HCT116 (cell line): ENCODE measurements around the gene MEG3.

Experiments
- CEBPB ChIP-seq: IDR thresholded peaks from 2 replicates; pipeline ENCODE4 v1.6.1; 2012; ENCODE audit warnings: low read depth
- CTCF ChIP-seq, 3 experiments: fragments of 200-600 bp in 1 of 3; sonication (generic) in 1 of 3; IDR thresholded peaks in 2 of 3; conservative IDR thresholded peaks in 1 of 3; 2 replicates each; pipeline ENCODE4 v1.5.1; 2012 to 2017; ENCODE audit warnings: low read depth in 2 of 3, low read length in 2 of 3, antibody characterized with exemption in 1 of 3, borderline replicate concordance in 1 of 3, control low read depth in 1 of 3, mild to moderate bottlenecking in 1 of 3, mixed read lengths in 1 of 3, mixed run types in 1 of 3, moderate library complexity in 1 of 3; ENCODE audit not compliant: insufficient read depth in 1 of 3
- EZH2phosphoT487 ChIP-seq: fragments of 200-600 bp; IDR thresholded peaks from 2 replicates; pipeline ENCODE4 v1.6.1; 2018; ENCODE audit warnings: antibody characterized with exemption, borderline replicate concordance
- MAX ChIP-seq: IDR thresholded peaks from 2 replicates; pipeline ENCODE4 v1.6.1; 2012
- TF ChIP-seq, protein P1 (sequence below): IDR thresholded peaks from 2 replicates; pipeline ENCODE4 v1.6.1; 2011; ENCODE audit warnings: mild to moderate bottlenecking, low read length, moderate library complexity; ENCODE audit not compliant: insufficient replicate concordance; ENCODE audit errors: extremely low read depth

- TF ChIP-seq, protein P1, sequence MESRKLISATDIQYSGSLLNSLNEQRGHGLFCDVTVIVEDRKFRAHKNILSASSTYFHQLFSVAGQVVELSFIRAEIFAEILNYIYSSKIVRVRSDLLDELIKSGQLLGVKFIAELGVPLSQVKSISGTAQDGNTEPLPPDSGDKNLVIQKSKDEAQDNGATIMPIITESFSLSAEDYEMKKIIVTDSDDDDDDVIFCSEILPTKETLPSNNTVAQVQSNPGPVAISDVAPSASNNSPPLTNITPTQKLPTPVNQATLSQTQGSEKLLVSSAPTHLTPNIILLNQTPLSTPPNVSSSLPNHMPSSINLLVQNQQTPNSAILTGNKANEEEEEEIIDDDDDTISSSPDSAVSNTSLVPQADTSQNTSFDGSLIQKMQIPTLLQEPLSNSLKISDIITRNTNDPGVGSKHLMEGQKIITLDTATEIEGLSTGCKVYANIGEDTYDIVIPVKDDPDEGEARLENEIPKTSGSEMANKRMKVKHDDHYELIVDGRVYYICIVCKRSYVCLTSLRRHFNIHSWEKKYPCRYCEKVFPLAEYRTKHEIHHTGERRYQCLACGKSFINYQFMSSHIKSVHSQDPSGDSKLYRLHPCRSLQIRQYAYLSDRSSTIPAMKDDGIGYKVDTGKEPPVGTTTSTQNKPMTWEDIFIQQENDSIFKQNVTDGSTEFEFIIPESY = no peak
- no peak for TF ChIP-seq MAX
- TF ChIP-seq CTCF (IDR thresholded peaks at IDR 0.05 in 2 of 3, conservative IDR thresholded peaks at IDR 0.05 in 1 of 3; ENCODE audit: borderline replicate concordance in 1 of 3, insufficient read depth in 1 of 3, low read depth in 2 of 3, low read length in 2 of 3) = no peak
- no peak for TF ChIP-seq CEBPB
- no peak for TF ChIP-seq EZH2phosphoT487
Observed at GRCh38 chr14:100789460-100790417, 36.2 kb upstream of the MEG3 start.
